Activated CD4-positive, CD25-positive, alpha-beta regulatory T cell treated with anti-CD3 and anti-CD28 coated beads, Interleukin-2, amount 50 U/mL, for 24 hours (primary cell): ENCODE measurements around the gene HLA-DOA.

Experiments
- ATAC-seq, 2 donors: fragments of 150-1000 bp; cut with Tn5 transposase; one replicate each; pipeline ENCODE4 v1.10.0; 2021; ENCODE audit warnings: mild to moderate bottlenecking in 1 of 2, moderate library complexity in 1 of 2

The HLA-DOA gene

DNA sequence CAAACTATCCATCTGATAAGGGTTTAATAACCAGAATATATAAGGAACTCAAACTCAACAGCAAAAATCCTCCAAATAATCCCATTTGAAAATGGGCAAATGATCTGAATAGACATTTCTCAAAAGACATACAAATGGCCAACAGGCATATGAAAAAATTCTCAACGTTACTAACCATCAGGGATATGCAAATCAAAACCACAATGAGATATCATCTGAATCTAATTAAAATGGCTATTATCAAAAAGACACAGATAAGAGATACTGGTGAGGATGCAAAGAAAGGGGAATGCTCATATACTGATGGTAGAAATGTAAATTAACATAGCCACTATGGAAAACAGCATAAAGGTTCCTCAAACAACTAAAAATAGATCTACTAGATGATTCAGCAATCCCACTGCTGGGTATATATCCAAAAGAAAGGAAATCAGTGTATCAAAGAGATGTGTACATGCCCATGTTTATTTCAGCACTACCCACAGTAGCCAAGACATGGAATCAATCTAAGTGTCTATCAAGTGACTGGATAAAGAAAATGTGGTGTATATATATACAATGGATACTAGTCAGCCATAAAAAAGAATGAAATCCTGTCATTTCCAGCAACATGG lies 47.1 kb downstream of the HLA-DOA start:
- ATAC-seq: no peak

DNA sequence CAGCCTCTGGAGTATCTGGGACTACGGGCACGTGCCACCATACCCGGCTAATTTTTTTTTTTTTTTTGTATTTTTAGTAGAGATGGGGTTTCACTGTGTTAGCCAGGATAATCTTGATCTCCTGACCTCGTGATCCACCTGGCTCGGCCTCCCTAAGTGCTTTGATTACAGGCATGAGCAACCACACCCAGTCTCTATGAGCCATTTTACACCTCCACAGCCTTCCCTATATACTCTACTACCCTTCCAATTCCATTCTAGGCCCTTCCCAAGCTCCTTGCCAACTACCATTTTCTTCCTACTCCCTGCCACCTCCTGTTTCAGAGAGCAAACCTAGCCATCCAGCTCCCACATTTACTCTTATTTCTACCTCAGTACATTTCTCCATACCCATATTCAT lies 48.8 kb downstream of the HLA-DOA start:
- no peak for ATAC-seq

DNA sequence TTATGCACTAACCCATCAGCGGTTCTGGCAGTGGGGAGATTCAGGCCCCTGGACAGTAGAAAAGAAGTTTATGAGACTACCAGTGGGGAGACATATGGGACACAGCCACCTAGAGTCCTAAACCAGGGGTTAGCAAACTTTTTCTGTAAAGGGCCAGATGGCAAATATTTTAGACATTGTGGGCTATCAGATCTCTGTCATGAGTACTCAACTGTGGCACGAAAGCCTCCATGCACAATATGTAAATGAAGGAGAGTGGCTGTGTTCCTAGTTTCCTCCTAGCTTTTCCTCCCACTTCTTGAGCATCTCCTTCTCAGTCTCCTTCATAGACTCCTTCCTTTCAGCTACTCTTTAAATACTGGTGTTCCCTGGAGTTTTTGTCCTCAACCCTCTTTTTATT lies 53.2 kb downstream of the HLA-DOA start:
- ATAC-seq: no peak

DNA sequence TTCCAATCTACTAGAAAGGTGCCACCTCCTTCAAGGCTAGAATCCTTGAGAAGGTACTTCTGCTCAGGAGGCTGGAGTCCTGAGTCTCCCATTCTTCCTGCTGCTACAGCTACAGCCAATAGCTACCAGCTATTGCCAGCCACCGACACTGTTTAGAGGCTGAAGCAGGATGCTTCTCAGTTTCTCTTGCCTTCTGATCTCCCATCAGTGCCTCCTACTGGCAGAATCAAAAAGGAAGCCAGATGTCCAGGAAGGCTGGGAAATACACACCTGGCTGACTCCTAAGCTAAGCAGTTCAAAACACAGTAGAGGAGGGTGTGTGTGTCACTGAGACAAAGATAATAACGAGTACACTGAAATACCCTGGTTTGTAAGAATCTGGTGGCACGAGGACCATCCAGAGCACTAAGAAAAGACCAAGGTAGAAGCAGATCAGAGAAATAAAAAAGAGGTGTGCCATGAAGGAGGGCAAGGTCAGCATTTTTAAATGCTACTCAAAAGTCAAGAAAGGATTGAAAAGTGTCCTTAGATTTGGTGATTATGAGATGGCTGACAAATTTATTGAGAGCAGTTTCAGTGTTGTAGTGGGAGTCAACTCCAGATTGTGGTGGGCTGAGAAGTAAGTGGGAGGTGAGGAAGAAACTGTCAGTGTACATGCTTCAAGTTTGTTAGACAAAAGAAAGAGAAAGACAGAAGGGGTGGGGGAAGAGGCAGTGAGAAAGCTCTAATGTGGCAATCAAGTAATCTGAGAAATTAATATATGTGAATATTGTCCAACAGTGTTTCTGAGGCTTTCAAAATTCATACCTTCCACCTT lies 54.2 kb downstream of the HLA-DOA start:
- no peak for ATAC-seq

DNA sequence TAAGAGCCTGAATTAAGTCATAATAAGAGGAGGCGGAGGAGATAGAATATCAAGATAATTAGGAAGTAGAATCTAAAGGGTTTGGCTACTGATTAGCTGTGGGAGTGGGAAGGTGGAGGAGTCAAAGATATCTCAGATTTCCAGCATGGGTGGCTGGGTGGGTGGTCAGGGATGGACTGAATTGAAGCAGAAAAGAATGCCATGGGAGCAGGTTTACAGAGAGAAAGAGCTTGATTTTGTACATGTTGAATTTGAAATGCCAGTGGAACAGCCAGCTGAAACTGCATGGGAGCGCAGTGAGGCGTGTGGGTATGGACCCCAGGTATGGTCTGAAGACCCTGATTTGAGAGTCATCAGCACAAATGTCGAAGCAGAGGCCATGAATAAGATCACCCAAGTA lies 55.1 kb downstream of the HLA-DOA start:
- no peak for ATAC-seq
